Stimulated activated CD4-positive, alpha-beta T cell treated with anti-CD3 and anti-CD28 coated beads, Interleukin-1b, Interleukin-23, amount 100 ng/mL, for 48 hours (primary cell): ENCODE results near the gene FEN1.

Source experiments
- DNase-seq: peaks from one replicate; pipeline ENCODE4 v3.0.0-alpha.2; 2020

FEN1 gene

DNA sequence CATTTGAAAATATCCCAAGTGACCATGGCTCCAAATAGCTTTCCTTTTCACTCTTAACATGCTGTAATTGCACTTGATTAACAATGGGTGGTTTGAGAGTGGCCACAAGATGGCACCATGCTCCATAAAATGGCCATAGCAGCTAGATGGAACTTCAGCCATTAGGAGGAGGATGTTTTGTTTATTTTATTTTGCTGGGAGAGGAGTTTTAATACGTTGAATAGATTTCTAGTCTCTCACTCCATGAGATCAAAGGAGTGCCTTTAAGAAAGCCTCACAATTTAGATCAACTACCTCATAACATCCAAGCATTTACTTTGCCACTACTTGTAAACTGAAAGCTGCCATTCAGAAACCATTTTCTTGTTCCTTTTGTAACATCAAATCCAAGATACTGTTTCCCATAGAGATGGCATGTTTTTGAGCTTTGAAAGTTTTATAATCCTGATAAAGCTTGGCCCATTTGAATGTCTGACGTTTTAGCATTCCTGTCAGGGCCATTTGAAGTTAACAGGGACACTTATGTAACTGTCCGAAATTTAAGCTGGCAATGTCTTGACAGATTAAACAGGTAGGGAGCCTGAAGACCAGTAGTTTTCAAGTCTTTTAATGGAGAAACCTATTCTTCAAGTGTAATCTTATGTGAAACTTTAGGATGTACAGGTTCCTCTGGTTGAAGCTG is 4.7 kb downstream of the FEN1 start:
- DNase-seq: peak; percentile 46

DNA sequence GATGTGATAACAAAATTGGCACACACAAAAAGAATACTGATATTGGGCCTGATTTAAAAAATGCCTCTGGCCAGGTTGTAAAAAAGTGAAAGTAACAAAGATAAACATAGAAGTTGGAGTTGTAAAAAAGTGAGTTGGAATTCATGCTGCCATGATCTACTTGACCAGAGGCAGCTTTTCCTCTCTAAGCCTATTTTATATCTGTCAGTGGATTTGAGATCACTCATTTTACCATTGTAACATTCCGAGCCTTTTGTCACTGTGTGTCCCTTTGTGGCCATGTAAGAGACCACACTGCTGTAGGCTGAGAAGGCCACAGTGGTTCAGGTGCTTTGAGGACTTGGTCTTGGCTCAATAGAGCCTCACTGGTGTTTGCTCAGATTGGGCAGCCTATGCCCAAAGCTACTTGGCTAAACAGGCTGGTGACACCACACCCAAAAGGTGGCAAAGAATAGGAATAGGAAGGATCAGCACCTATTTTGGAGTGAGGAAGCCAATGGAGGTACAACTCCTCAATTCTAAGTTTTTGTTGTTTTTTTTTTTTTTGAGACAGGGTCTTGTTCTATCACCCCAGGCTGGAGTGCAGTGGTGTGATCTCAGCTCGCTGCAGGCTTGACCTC is 7.1 kb downstream of the FEN1 start:
- DNase-seq: no peak

DNA sequence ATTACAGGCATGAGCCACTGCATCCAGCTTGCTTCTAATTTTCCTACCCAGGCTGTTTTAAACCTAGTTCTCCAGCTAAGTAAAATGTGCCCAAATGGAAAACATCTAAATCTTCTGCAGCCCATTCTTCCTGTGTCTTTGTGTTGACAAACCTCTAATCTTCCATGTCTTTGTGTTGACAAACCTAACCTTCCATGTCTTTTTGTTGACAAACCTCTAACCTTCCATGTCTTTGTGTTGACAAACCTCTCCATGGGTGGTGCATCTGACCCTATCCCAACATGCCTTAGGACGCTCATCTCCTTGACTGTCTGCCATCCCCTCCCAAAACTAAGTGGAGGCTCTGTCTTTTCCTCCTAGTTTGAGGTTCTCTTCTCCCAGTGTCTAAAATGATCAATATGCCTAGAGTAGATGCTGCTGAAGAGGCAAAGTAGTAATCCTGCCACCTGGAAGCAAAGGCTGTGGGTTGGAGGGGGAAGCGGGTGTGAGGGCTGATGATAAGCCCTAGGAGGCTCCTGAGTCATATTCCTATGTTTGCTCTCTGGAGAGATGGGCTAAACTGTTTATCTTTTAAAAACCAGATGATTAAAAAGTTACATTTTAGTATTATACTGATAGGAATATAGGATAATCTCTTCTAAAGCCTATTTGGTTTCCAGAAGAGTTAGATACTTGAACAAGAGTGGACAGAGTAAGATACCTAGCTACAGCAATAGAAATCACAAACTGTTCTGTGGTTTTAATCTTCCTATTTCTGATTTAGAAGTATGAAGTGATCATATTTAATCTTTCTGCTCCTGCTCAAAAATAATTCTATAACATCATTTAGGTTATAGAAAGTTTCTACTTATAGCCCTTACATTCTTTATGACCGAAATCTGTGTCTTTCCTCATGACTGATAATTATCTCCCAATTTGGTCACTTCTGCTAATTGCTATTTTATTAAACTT is 7.9 kb downstream of the FEN1 start:
- DNase-seq: no peak

DNA sequence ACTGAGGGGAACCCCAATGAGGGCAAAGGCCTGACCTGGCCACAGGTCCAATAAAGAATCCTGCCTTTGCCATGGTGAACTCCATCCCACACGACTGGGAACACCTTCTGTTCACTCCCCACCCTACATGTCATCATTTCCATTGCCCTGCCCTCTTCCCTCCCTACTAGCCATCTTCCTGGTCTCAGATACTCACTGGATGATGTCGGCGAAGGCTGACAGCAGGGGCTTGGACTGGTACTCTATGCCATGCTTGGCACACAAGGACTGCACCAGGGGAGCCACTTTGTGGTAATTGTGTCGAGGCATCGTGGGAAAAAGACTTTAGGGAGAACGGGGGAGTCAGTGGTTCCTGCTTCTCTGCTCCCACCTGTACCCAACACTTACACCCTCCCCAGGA is 9.9 kb downstream of the FEN1 start:
- DNase-seq: no peak

DNA sequence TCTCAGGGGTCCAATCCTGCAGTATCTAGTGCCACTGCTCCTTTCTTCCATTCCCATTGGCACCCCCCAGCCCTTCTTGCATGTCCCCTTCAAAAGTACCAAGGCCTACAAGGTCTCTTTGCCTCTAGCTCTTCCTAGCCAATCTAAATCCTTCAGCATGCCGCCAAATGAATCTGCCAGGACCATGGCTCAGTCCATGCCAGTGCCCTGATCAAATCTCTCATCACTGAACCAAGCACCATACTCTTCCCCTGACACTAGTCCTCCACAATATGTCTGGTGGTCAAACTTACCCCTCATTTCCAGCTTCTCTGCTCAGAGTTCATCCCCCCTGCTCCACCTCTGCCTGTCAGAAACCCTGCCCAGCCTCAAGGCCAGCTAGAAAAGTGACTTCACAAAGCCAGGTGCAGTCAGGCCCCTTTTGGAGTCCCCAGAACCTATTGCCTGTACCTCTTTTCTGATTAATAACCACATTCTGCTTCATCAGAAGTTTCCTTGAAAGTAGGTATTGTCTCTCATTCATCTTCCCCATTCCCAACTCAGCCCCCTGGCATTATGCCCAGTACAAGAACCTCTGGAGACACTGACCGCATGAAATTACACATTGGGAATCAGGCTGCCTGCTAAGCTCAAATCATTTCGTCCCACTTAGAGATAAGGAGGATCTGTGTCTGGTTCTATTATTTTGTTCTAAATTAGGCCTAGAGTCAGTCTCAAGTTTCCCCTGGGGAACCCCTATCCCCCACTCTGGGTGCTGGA is 11.4 kb downstream of the FEN1 start:
- DNase-seq: no peak

DNA sequence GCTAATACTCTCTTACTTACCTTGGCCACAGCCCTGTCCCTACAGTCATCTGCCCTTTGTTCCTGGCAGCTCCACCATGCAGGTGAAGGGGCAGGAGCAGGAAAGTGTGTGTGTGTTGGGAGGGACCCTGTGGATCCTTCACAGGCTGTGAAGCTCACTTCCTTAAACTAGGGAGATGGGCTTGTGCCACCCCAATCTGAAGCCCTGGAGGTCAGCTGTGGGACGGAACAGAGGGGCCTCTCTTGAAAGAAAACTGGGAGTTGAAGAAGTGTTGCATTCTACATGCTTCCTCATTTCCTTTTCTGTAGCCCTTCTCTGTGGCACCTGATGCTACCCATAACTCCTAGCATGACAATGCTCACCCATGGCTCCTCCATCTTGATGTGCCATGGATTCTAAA is 12.4 kb downstream of the FEN1 start:
- DNase-seq: no peak

DNA sequence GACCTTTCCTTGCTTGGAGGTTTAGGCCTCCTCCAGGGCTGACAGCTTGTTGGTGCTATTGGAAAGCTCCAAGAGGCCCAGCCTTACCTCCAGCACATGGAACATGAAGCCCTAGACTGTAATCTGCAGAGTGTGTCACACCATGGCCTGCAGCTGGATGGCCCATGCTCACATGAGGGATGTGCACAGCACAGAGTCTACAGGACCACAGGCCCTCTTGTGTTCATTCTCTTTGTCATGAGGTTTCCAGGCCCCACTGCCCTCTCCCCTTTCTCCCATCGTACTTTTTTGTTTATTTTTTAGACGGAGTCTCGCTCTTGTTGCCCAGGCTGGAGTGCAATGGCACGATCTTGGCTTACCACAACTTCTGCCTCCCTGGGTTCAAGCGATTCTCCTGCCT is 14.1 kb downstream of the FEN1 start:
- DNase-seq: no peak

DNA sequence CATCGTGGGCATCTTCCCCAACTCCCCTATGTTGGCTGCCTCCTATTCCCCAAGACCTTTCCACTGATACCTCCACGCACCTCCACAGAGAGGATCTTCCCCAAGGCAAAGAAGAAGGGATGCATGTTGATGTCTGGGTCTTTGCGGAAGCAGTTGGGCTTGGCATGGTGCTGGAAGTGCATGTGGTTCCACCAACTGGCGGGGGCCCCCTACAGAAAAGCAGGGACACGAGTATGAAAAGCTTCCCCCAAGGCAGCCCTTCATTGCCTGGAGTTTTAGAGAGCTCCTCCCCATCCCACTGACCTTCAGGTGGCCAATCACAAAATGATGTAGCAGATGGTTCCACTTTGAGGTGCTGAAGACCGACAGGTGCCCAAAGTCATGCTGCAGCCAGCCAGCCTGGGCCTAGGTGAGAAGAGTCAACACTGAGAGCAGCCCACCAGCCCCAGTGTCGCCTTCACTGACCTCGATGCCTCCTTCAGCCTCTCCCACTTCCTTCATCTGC is 18.0 kb downstream of the FEN1 start:
- DNase-seq: no peak

DNA sequence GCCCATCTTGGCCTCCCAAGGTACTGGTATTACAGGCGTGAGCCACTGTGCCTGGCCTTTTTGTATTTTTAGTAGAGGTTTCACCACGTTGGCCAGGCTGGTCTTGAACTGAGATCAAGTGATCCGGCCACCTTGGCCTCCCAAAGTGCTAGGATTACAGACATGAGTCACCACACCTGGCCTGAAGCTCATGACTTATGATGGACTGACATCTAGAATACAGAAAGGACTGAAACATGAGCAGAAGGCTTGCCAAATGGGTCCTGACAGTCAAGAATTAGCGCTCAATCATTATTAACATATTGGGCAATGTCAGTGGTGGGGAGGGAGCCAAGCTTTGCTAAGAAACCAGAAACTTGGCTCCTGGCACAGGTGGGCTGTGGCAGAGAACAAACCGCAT is 19.1 kb downstream of the FEN1 start:
- DNase-seq: no peak

DNA sequence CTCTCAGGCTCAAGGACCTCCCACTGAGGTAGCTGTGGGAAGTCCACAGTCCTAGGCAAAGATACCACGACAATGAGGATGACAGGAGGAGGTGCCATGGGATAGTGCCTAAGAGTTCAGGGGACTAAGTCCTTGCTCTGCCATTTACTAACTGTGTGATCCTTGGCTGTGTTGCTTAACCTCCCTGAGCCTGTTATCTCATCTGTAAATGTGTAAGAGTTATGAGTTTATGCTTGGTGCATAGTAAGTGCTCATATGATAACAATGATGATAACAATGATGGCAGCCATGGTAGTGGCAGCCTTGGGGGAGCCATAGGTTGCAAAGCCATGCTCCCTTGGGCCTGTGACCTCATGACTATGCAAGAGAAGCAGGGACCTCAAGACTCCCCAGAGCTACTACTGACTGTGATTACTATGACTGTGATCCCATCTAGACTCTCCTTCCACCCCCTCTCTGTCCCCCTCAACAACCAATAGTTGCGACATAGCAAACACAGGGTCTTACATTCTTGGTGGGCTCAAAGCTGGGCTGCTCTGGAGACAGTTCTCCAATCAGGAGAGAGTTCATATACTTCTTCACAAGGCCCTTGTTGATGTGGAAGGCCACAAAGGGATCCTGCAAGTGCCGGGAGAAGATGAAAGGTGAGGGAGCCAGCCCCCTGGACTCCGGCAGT is 20.2 kb downstream of the FEN1 start:
- DNase-seq: no peak

DNA sequence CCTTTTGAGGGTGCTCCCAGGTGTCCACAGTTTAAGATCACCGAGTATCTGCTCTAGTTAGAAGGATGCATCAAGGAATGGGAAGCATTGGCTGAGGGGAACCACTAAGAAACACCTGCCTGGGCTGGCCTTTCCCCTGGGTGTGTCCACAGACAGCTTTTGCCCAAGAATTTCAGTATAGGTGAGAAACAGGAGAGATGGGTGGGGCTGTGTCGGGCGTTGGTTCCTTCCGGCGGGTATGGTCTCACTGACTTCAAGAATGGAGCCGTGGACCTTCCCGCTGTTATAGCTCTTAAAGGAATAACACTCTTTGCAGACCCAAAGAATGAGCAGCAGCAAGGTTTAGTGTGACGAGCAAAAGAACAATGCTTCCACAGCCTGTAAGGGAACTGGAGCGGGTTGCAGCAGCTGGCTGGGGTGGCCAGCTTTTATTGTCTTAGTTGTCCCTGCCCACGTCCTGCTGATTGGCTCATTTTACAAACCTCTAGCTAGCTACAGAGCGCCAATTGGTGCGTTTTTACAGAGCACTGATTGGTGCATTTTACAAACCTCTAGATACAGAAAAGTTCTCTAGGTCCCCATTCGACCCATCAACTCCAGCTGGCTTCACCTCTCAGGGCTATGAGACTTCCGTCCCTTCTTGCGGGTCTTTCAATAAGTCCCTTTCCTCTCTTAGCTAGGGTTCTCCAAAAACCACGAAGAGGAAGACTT is 21.7 kb downstream of the FEN1 start:
- peak; percentile 15 for DNase-seq

DNA sequence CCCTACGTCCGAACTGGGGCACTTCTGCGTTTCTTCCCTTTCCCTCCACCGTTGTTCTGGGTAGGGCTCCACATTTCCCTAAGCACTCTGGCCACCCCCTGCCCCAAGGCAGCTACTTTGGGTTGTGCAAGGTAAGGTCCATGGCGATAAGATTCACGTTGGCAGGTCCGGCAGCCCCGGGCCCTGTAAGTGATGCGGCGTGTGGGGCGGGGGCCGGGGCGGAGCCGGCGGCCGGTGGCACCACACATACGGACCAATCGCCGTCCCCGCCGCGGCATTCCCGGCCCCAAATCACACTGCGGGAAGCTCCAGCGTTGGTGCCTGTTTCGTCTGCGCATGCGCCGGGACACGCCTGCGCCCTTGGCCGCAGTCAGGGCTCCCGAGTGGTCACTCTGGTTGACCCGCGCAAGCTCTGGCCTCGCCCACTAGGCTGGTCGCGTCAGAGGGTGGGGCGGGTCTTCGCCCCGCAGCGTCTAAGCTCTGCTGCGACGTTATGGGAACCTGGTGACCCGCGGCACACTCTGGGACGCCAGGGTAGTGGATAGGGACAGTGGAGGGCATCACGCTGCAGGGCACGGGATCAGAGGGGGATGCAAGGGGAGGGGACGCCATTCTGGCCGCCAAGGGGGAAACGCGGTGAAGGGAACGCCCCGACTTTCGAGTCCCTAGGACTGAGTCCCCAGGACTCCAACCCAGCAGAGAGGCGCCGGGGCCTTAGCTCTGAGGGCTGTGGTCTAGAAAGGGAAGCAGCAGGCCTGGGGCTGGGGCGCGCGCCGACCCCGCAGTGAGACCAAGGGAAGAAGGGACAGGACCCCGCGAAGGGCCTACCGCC is 22.5 kb downstream of the FEN1 start:
- DNase-seq: peak; percentile 60

DNA sequence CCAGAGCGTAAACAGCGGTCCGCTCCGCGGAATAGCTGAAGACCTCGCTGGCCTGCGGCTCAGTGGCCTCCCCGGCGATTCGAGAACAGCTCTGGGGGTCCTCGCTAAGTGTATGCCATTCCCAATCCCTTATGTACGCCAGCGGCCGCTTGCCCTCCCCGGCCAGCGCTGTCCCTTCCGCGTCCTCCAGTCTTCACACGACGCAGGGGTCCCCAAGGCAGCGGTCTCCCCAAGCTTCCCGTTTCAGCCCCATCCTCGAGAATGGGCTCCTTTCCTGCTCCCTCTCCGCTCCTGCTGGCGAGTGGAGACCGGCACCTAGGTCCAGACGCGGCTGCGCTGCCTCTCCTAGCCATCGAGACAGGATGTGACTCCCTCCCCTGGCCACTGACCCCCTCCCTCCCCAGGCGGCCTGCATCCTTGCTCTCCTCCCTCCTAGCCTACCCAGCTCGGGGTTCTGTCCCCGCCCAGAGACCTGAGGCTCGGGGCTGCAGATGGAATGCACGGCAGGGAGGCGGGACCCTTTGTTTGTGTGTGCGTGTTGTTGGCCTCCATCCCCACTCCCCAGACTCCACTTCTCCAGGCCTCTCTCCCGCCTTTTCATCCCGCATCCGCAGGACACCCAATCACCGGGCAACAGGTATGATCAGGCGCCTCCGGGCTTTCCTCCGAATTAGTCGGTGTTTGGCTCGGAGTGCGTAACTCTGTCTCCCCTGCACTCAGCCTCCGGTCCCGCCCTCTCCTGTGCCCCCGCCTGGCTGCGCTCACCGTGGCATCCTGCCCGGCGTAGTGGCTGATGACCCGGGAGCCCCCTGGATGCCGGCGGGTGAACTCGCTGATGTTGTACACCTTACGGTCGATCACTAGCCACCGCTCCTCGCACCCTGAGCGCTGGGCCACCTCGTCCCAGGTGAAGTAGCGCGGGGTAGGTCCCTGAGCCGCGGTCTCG is 23.4 kb downstream of the FEN1 start:
- DNase-seq: peak; percentile 66

DNA sequence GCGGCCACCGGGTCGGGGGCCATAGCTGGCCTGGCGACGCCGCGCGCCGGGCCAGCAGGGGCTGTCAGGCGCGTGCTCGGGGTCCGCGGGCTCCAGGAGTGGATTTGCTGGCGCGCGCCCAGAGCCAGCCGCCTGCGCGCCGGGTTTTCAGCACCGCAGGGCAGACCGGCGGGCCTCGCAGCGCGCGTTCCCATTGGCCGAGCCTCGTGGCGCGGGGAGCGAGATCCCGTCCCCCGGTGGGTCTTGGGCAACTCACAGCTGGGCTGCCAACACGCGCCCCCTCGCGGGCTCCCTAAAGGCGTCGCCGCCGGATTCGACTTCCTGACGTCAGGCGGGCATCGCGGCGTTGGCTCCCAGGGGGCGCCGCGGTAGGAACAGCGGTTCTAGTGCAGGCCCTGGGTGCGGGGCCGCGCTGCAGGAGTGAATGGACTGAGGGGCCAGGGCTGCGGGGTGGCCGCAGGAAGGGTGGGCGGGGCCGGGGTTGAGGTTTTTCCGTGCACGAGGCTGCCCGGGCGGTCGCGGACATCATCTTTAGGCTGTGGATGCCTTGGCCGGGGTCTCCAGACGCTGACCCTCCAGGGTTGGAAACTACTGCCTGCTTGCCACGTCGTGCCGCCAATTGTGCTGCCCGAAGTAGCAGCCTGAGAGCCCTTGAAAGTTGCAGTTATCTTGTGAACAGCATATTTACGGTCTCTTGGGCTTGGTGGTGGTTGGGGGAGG is 24.2 kb downstream of the FEN1 start, which contains the start of gene FADS1:
FADS1 (minus strand) TSS at position 268 of the 720 bp plus-strand sequence; CDS start at position 194, 74 bp downstream.
- peak; percentile 86 for DNase-seq

DNA sequence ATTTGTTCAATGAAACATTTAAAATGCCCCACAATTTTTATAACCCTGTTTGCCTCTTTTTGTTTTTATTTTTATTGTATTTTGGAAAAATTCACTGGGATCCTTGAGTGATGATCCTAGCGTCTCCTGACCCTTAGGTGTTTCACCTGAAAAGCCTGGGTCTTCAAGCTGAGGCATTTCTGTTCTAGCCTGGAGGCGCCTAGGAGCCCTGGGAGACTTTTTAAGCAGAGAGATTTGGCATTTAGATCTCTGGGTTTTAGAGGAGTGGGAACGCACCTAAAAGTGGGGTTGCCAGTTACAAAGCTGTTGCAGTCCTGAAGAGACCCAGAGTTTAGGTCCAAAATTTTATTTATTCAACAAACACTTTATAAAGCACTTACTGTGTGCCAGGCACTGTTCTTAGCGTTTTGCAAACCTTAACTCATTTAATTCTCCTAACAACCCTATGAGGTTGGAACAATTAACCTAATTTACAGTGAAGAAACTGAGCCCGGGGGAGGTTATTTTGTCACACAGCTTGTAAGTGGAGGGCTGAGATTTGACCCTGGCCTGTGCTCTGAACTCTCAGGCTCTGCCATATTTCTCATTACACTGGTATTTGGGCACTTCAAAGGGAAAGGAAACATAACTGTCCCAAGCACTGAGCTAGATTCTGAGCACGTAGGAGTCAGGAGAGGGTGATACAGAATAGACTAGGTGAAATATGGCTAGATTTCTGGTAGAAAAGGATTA is 24.9 kb downstream of the FEN1 start:
- DNase-seq: no peak

DNA sequence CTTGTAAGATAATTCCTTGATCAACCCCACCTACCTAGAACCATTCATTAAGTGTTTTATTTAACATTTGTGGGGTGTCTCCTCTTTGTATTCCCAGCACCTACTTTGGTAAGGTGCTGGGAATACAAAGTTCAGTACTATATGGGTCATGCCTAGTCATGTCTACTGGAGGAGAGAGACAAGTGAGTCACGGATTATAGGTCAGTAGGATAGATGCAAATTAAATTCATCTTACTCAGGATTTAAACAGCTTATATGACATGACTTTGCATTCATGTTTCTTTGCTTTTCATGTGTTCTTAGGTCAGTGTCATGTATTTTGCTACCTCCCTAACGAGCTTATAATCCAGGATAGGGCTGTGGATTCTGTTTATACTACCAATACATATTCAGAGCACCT is 27.5 kb downstream of the FEN1 start:
- DNase-seq: no peak

DNA sequence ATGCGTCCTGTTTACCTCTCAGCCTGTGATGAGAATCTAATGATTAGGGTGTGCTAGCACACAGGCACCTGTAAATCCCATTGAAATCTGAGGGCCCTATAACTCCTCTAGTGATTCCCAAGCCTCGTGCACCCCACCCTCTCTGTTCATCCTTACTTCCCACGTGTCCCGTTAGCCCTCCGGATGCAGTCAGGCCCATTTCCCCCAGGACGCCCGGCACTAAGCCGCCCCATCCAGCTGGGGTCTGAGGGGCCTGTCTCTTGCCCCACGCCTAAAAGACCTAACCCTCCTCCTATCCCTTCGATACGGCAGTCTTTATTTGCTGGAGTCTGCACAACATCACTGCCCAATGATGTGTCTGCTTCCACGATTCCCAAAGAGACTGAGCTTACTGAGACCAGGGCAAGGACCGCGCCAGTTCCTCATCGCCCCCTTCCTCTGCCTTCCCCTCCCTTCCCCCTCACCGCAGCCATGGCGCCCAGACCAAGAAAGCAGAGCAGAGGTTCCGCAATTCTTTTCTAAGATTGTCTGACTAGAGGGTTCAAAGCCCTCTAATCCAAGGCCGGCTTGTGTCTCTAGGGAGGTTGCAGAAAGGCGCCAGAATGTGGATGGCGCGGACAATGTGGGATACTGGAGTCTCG is 34.3 kb downstream of the FEN1 start:
- DNase-seq: no peak
